GM19099 (cell line): ENCODE measurements around the gene TBCEL.

Source experiments
- POLR2A ChIP-seq: IDR thresholded peaks from 3 replicates; pipeline ENCODE4 v1.6.1; 2011; ENCODE audit warnings: low read depth; ENCODE audit not compliant: insufficient read length; ENCODE audit errors: extremely low read depth

Gene TBCEL

DNA sequence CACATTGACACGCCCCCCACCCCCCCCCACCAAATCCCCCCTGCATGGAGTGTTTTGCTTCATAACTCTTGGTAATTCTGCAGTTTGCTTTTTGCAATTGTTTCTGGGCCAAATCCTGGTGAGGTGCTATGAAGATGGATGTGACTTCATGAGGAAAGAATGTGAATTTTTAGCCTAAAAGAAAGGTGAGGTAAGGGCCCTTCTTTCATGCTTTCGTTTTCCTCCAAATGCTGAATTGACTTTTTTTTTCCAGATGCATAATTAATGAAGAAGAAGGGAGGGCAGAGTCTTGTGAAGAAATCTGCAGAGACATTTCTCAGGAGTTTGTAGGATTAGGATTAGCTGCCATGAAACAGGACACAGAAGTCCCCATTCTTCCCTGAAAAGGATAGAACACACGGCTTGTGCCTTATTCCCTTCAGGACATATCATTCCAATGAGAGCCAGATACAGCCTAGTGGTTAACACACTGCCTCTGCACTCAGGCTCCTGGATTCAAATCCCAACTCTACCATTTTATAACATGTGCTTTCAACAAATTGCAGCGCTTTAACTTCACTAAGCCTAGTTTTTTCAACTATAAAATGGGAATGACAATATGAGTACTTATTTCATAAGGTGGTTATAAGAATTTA is 19.6 kb upstream of the TBCEL start:
- no peak for TF ChIP-seq POLR2A

DNA sequence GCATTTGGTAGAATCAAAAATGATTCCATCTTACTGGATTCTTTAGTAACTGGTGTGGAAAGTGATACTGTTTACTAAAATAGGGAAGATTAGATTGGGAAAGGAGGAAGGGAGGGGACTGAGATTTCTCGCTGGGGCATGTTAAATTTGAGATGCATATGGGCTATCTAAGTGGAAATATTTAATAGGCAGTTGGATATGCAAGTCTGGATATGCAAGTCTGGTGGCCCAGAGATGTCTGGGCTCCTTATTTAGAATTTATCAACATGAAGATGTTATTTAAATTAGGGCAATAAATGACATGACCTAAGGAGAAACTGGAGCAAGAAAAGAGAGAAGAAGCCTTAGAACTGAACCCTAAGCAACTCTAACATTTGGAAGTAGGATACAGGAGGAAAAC is 17.0 kb upstream of the TBCEL start:
- no peak for TF ChIP-seq POLR2A

DNA sequence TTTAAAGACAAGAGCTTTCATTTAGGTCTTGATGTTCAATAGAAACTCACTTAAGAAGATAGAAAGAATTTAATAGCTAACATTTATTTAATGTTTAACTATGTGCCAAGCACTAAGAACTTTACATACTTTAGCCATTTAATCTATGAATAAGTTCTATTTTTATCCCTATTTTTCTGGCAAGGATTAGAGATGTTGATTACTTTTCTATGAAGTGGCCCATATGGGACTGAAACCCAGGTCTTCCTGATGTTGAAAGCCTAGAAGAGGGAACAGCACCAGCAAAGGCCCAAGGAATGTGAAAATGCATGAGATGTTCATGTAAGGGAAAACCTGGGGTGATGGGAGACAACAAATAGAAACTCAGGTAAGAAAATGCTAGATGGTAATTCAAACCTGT is 15.4 kb upstream of the TBCEL start:
- TF ChIP-seq POLR2A, result no peak

DNA sequence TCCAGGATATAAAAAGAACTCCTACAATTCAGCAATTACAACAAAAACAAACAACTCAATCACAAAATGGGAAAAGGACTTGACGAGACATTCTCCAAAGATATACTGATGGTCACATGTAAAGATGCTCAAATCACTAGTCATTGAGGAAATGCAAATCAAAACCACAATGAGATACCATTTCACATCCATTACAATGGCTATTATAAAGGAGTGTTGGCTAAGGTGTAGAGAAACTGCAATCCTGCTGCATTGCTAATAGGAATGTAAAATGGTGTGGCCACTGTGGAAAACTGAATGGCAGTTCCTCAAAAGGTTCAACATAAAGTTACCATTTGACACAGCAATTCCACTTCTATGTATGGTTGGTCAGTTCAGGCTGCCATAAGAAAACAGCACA is 11.8 kb upstream of the TBCEL start:
- TF ChIP-seq POLR2A, result no peak

DNA sequence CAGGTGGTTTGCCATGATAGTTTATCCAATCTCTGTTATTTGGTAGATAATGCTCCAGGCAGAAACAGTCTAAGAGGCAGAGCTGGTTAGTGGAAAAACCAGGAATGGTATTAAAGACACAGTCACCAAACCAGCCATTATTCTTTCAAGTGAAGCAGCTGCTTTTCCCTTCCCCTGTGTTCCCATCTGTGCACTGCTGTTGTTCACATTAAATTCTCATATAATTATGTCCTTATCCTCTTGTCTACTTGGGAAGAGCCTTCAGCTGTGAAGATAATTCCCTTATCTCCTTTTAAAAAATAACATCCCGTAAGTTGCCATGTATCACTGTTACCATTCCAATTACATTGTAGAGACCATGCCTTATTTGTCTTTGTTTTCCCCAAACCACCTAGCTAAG is 5.2 kb upstream of the TBCEL start:
- no peak for TF ChIP-seq POLR2A

DNA sequence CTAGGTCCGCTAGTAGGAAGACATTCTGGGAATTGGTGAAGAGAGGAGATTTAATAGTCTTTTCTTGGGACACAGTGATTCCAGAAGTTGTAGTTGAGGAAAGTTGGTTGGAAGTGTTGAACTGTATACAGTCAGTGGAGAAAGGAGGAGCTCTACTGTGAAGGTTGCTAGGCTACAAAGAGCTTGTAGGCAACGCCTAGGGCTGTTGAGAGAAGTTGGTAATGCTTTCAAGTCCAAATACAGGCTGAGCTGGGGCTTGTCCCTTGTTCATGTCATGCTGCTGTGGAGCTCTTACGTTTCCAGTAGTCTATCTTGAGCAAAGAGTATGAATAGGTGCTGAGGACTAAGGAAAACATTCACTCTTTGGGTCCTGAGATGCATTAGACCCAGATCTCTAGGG is 1.1 kb downstream of the TBCEL start:
- no peak for TF ChIP-seq POLR2A

DNA sequence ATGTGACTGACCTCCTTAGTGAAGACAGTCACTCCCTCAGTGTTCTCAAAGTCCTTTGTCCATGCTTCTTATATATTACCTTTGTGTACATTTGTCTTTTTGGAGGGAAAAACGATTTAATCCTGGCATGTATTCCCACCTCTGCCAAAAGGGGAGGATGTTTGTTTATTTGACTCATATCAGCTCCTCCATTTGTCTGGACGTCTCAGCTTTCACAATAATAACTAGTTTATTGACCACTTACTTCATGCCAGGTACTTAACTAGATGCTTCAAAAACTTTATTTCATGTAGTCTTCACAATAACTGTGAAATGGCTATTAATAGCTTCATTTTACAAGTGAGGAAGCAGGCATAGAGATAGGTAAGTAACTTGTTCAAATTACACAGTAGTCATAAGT is 5.3 kb downstream of the TBCEL start:
- TF ChIP-seq POLR2A, result no peak

DNA sequence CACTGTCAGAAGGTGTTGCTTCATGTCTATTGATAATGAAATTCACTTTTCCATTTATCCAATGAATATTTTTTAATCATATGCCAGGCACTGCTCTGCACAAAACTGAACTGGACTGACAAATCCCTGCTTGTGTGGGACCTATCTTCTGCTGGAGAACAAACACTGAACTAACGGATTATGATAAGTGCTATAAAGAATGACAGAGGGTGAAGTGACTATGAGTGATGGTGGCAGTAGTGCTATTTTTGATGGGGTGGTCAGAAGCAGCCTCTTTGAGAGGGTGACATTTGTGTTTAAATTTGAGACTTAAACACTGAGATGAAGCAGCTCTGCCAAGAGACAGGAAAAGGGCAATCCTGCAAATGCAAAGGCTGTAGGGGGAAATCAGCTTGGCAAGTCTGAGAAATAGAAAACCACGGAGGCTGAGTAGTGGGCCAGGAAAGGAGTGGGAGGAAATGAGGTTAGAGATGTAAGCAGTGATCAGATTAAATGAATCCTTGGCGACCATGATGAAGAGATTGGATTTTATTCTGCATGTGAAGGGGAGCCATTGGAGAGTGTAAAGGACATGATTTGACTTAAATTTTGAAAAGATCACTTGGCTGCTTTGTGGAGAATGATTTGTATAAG is 6.0 kb downstream of the TBCEL start:
- no peak for TF ChIP-seq POLR2A

DNA sequence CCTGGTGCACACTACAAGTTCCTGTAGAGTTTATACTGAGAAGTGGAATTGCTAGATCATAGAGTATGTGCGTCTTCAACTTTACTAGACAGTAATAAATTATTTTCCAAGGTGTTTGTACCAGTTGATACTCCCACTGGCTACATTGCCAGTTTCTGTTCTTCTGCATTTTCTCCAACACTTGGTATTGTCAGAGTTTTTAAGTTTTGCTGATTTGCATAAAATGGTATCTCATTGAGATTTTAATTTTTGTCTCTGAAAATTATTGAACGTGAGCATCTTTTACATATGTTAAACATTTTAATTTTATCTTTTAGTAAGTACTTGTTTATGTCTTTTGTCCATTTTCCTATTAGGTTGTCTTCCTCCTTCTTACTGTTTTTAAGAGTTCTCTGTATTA is 7.3 kb downstream of the TBCEL start:
- TF ChIP-seq POLR2A, result no peak

DNA sequence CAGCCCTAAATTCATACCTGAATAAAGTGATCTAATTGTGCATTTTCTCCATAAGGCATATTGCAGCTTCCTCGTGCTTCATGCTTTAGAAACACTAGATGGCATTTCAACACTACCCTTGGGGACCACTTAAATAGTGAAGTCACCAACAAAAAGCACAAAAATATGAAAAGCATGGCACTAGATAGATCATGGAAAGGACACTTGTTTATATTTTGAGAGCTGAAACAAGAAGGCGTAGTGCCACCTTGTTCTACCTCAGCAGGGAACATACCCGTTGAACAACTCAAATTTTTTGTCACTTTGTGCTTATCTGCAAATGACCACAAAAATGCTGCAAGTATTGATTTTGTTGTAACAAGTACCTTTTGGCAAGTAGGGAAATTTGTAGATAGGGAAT is 8.6 kb downstream of the TBCEL start:
- no peak for TF ChIP-seq POLR2A

DNA sequence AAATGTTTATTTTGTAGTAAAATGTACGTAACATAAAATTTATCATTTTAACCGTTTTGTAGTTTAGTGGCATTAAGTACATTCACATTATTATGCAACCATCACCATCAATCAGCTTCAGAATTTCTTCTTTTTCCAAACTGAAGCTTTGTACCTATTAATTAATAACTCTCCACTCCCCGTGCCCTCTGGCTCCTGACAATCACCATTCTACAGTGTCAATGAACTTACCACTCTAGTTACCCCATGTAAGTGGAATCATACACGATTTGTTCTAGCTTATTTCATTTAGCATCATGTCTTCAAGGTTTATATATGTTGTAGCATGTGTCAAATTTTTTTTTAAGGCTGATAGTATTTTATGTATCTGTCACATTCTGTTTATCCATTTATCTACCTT is 9.7 kb downstream of the TBCEL start:
- TF ChIP-seq POLR2A, result no peak

DNA sequence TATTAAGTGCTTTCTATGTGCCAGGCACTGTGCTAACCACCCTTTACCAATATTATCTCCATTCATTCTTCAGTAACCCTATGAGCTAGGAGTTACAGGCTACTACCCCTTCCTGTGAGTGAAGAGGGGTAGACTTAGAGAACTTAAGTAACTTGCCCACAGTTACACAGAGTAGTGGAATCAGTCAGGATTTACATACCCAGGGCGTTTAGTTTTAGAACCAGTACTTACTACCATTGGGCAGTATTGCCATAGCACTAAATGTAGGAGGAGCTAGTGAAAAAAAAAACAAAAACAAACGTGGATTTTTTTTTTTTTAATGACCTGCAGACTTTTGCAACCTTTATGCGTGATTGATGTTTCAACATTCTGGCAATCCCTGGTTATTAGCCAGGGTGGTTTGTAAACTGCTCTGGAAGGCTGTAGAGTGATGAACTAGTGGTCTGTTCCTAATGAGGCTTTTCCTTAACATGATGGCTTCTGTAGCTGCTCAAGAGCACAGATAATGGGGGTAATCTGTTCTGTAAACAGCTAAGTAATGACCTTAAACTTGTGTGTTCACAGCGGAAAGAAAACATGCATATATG is 11.4 kb downstream of the TBCEL start:
- TF ChIP-seq POLR2A, result no peak

DNA sequence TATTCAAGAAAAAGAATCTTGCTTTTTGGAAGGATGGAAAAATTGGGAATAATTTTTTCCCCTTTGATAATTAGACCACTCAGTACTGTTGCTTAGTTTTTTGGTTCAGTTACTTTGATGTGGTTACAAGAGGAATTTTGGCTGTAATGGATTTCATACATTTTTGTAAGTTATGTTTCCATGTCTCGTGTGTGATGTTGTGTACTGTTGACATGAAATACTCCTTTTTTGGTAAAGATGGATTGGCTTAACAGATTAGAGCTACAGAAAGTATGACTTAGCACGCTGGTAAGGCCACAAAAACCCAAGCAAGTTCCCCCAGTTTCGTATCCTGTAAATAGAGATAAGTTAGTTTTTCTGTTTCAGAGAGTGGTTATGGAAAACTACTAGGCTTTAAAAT is 11.9 kb downstream of the TBCEL start:
- no peak for TF ChIP-seq POLR2A

DNA sequence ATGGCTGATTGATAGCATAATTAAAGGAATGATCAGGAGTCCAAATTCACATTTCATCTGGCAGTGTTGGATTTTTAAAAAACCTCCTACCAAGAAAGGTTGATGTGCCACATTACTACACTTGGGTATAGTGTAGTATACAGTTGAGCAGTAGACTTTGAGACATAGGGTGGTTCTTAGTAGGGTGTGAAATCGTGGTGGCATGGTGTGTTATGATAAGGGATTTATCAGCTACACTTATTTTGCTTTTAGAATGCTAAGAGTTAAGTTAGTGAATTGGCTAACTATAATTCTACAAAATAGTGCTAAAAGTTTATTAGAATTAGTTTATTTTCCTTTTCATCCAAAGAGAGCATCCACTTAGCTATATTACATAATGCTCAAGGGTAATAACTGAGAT is 13.1 kb downstream of the TBCEL start:
- no peak for TF ChIP-seq POLR2A

DNA sequence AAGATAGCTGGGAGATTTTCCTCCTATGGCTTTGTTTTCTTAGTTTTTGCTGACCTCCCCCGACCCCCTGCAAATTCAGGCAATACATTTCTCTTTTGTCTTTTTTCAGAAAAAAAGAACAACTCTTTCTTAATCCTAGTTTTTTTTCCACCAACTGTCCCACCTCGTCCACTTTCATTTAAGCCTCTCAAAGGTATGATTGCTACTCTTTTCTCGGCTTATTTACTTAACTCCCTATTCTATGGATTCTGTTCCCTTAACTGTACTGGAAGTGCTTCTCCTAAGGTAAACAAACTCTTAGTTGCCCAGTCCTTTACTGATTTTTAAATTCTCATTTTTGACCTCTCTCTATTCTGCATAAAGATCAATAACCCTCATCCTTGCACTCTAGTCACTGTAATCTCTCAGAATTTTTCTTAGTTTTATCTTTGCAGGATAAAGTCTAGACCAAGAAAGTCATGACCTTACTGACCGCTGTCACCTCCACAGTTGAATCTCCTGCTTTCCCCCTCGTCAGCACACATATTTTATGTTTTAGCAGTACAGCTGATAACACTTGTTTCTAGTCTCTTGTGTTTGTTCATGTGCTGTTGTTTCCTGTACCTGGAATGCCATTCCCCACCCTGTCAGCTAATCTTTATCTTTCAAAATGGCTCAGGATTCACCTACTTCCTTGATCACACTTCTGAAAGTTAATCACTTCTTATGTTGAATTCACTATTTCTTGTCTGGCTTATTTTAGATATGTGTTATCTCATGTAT is 14.9 kb downstream of the TBCEL start:
- TF ChIP-seq POLR2A, result no peak
